K562 (cell line): ENCODE measurements around the gene TRDMT1. TPM values are rescaled to one million over a fixed set of nuclear protein-coding genes. Genes with fewer than 3 reads are reported as not detected.

ENCODE experiments used
- ARID3A ChIP-seq: IDR thresholded peaks from 2 replicates; pipeline ENCODE4 v1.6.1; 2012; ENCODE audit warnings: low read depth, low read length, improper control_type of control experiment, borderline replicate concordance
- ATF1 ChIP-seq, 2 experiments: fragments of 450-650 bp in 1 of 2; IDR thresholded peaks; 2 replicates each; pipeline ENCODE4 v1.6.1; 2016; ENCODE audit warnings: missing compliant biosample characterization in 1 of 2, missing genetic modification characterization in 1 of 2
- BCLAF1 ChIP-seq, 2 experiments: fragments of 450-650 bp in 1 of 2; IDR thresholded peaks; 2 replicates each; pipeline ENCODE4 v1.6.1; 2011 to 2017; ENCODE audit warnings: low read depth in 2 of 2, antibody characterized with exemption in 1 of 2, borderline replicate concordance in 1 of 2, low read length in 1 of 2, mild to moderate bottlenecking in 1 of 2, mixed read lengths in 1 of 2; ENCODE audit not compliant: control insufficient read depth in 1 of 2
- BCOR ChIP-seq: fragments of 450-650 bp; IDR thresholded peaks from 2 replicates; pipeline ENCODE4 v1.6.1; 2016
- MEIS2 ChIP-seq: fragments of 450-650 bp; IDR thresholded peaks from 2 replicates; pipeline ENCODE4 v1.6.1; 2014; ENCODE audit warnings: mild to moderate bottlenecking; ENCODE audit not compliant: partially characterized antibody
- RBM25 ChIP-seq: fragments of 200-400 bp; formaldehyde crosslinking; IDR thresholded peaks from 2 replicates; pipeline ENCODE4 v1.6.1; 2018; ENCODE audit warnings: low read length, low read depth, moderate library complexity; ENCODE audit not compliant: severe bottlenecking
- REST ChIP-seq, 2 experiments: fragments of 450-650 bp; formaldehyde crosslinking in 1 of 2; IDR thresholded peaks; 2 replicates each; pipeline versions ENCODE4 v1.4.0 to v1.6.1; 2014 to 2020; ENCODE audit warnings: mild to moderate bottlenecking in 2 of 2, borderline replicate concordance in 1 of 2, low read depth in 1 of 2
- SMARCC2 ChIP-seq: fragments of 450-650 bp; IDR thresholded peaks from 2 replicates; pipeline ENCODE4 v1.6.1; 2017; ENCODE audit warnings: antibody characterized with exemption, moderate library complexity, mild to moderate bottlenecking, low read depth
- U2AF1 ChIP-seq: fragments of 200-400 bp; formaldehyde crosslinking; optimal IDR thresholded peaks from 2 replicates; pipeline ENCODE3; 2017; ENCODE audit warnings: mild to moderate bottlenecking, low read depth, low read length, moderate library complexity
- U2AF2 ChIP-seq: fragments of 200-400 bp; formaldehyde crosslinking; optimal IDR thresholded peaks from 2 replicates; pipeline ENCODE3; 2017; ENCODE audit warnings: low read depth, mild to moderate bottlenecking, low read length
- ZBTB17 ChIP-seq: fragments of 450-650 bp; formaldehyde crosslinking; IDR thresholded peaks from 2 replicates; pipeline ENCODE4 v1.4.0; 2020; ENCODE audit warnings: mild to moderate bottlenecking
- ZNF3 ChIP-seq: fragments of 250-450 bp; sonication (Bioruptor Pico); IDR thresholded peaks from 2 replicates; pipeline ENCODE4 v1.5.0; 2021; ENCODE audit warnings: mild to moderate bottlenecking, moderate library complexity
- ZNF655 ChIP-seq: fragments of 250-450 bp; sonication (Bioruptor Pico); IDR thresholded peaks from 2 replicates; pipeline ENCODE4 v1.5.0; 2021
- polyA plus RNA-seq, 8 experiments: library from polyadenylated mRNA; depleted of rRNA in 4 of 8; stranded (reverse) in 5 of 8; unstranded in 3 of 8; fragments of >200 nt; fragmentation: Nextera tagmentation in 2 of 8; fragmentation: Illumina TruSeq in 1 of 8; extraction: Ambion mirVana in 2 of 8; extraction: Trizol in 1 of 8; gene quantifications; 2 replicates each; pipeline versions ENCODE4 v1.2.1 to v1.2.3, GENCODE V29; 2011 to 2014; ENCODE audit warnings: inconsistent platforms in 1 of 8, missing spikeins in 1 of 8
- total RNA-seq, 7 experiments: library from RNA; depleted of rRNA in 6 of 7; stranded (reverse); fragments of >200 nt in 6 of 7; fragmentation: Illumina TruSeq in 2 of 7; extraction: Trizol in 2 of 7; gene quantifications; 2 replicates each; pipeline versions ENCODE4 v1.2.1 to v1.2.3, GENCODE V29; 2011 to 2021; ENCODE audit warnings: low replicate concordance in 1 of 7

Gene TRDMT1
- total and polyA plus RNA-seq, 9 of the 15 experiments (the other 6 are each of a cell fraction or from before 2014, with no cell fraction given) = 5.4 to 12.6 (median 9.3) TPM

- TF ChIP-seq U2AF2 = no peak
- no peak for TF ChIP-seq RBM25
- TF ChIP-seq SMARCC2 = no peak
- TF ChIP-seq ZNF655 (CRISPR knock-in tag) = no peak
- peak; percentile 77; the same call in 1 of the 2 replicates for TF ChIP-seq ARID3A
- TF ChIP-seq U2AF1 = no peak
- TF ChIP-seq ZNF3 (CRISPR knock-in tag) = no peak
- TF ChIP-seq MEIS2 = peak; percentile 26
- TF ChIP-seq BCLAF1 (IDR thresholded peaks at IDR 0.05; ENCODE audit: borderline replicate concordance in 1 of 2, control insufficient read depth in 1 of 2, low read depth in 2 of 2, low read length in 1 of 2) = no peak
- TF ChIP-seq ZBTB17 = no peak
- peak; percentile 4; the same call in 1 of the 2 replicates for TF ChIP-seq REST (IDR thresholded peaks at IDR 0.05; ENCODE audit: borderline replicate concordance)
- TF ChIP-seq REST (CRISPR knock-in tag; IDR thresholded peaks at IDR 0.05; ENCODE audit: low read depth) = no peak
- no peak for TF ChIP-seq BCOR
- no peak for TF ChIP-seq ATF1 (CRISPR knock-in tag; IDR thresholded peaks at IDR 0.05)
- TF ChIP-seq ATF1 (tag; IDR thresholded peaks at IDR 0.05) = 0 out of 2 replicates have a peak, but pooled peaks have one; percentile 23
These were observed 2.1 kb downstream of the TRDMT1 start (continued) for GRCh38 chr10:17199351-17199804.
